T-helper 2 cell (primary cell): ENCODE measurements around the gene SULT4A1.
"Not testable (repeated sequence)": the region's sequence is repeated elsewhere in the genome, so short reads cannot be mapped to it uniquely, and the experiment has no call there.

Experiments used
- DNase-seq, 5 experiments: peaks; one replicate each; pipeline versions ENCODE4 v3.0.0 to v3.0.0-alpha.2; 2012 to 2022
- total RNA-seq, 2 donors: gene quantifications; one replicate each; lab custom pipeline; 2026; lab: John Stamatoyannopoulos, UW

Gene SULT4A1, protein sequence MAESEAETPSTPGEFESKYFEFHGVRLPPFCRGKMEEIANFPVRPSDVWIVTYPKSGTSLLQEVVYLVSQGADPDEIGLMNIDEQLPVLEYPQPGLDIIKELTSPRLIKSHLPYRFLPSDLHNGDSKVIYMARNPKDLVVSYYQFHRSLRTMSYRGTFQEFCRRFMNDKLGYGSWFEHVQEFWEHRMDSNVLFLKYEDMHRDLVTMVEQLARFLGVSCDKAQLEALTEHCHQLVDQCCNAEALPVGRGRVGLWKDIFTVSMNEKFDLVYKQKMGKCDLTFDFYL
- 0 to 0.27 reads per million in 2 donors for total RNA-seq

DNA sequence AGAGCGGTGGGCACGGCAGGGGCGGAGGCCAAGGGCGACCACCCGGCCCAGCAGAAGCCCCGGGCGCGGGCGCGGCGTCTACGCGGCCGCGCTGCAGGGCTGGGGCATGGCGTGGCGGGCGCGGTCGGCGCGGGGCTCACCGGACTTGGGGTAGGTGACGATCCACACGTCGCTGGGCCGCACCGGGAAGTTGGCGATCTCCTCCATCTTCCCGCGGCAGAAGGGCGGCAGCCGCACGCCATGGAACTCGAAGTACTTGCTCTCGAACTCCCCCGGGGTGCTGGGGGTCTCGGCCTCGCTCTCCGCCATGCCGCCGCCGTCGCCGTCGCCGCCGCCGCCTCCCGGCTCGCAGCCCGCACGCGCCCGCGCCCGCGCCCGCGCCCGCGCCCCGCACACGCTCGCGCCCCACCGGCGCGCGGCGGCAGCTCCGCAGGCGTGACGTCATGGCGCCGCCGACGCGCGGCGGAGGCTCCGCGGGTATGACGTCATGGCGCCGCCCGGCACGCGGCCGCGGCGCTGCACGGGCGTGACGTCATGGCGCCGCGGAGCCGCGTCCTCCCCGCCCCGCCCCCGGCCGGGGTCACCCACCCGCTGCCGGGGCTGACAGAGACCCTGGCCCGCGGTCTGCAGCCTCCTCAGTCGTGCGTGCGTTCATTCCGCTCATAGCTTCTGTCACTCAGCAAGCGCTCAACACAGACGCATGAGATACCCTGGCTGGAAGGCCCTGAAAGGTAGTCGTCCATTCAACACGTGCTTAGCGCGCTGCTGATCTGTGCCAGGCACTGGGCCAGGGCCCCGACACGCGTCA, at the start of gene SULT4A1:
Gene SULT4A1, minus strand, starts transcription at position 440 of the 808 bp plus-strand sequence. Its CDS starts 131 bp downstream, at position 309.
- peak in 1 of 5 experiments; percentile 61 for DNase-seq

DNA sequence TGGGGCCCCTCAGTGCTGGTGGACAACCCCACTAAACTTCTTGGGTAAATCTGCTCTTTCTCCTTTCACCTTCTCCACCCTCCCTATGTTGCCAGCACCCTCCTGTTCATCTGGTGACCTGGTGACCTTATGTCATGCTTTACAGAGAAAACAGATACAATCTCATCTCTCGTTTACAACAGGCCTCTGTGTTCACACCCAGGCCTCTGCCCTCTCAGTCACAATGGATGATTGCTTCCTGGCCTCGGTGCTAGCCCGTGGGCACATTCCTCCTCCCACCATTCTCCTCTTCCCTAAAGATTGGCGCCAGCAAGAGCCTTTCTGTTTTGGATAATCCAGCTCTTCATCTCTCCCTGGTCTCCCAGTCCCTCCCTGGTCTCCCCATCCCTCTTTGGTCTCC, 49.0 kb upstream of the SULT4A1 start:
- DNase-seq = peak in 1 of 5 experiments; percentile 16

DNA sequence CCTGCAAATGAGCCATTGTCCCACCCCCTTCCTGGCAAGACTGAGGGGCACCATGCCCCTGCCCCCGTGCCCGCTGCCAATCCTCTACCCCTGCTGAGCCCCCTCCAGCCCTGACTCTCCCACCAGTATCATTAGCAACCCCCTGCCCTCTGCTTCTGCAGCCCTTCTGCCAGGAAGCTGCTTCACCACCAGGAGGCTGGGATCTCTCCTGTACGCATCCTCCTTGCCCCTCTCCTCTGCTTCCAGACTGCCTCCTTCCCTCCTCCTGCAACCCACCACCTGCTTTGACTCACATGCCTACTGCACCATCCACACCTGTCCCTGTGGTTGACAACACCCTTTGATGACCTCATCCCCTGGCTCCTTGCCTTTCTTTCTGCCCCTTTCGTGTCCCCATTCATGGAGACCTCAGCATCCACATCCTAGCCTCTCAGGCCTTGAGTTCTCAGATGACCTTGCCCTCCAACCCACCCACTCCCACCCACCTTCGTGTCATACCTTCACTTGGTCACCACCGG, 47.9 kb upstream of the SULT4A1 start:
- DNase-seq = no peak

DNA sequence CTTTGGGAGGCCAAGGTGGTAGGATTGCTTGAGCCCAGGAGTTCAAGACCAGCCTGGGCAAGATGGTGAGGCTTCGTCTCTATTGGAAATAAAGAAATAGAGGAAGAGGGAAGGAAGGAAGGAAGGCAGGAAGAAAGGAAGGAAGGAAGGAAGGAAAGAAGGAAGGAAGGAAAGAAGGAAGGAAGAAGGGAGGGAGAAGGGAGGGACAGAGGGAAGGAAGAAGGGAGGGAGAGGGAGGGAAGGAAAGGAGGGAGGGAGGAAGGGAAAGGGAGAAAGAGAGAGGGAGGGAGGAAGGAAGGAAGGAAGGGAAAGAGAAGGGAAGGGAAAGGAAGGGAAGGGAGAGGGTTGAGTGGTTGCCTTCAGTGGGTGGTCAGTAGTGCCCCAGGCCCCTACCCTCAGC, 47.4 kb upstream of the SULT4A1 start:
- DNase-seq = no peak

DNA sequence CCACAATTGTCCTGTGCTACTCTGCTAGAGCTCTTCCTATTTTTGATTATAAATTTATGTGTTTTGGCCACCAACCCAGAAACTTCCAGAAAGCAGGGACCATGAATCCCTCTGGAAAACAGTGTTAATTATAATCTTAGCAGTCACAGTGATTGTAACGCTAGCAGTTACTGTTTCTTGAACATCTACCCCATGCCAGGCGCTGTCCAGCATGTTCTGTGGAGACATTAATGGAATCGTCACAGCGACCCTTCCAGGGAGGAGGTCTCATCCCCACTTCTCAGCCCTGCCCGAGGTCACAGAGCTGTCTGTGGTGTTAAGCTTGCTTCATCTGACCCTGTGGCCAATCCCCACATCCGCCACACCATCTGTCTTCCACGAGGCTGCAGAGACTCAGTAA, 43.4 kb upstream of the SULT4A1 start:
- DNase-seq = no peak

DNA sequence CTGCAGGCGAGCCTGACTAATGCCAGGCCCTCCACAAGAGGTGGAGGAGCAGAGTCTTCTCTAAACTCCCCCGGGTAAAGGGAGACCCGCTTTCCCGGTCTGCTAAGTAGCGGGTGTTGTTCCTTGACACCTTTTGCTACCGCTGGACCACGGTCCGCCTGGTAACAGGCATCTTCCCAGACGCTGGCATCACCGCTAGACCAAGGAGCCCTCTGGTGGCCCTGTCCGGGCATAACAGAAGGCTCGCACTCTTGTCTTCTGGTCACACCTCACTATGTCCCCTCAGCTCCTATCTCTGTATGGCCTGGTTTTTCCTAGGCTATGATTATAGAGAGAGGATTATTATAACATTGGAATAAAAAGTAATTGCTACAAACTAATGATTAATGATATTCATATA, 42.1 kb upstream of the SULT4A1 start:
- peak in 1 of 5 experiments; percentile 22 for DNase-seq

DNA sequence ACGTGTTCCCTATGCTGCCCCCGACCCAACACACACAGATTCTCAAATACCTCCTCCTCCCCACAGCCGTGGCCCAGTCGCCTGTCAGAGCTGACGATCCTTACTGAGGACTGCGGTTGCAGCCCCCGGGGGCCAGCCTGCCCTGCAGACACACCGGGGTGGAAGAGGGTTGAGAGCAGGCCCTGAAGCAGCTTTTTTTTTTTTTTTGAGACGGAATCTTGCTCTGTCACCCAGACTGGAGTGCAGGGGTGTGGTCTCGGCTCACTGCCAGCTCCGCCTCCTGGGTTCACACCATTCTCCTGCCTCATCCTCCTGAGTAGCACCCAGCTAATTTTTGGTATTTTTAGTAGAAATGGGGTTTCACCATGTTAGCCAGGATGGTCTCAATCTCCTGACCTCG, 40.7 kb upstream of the SULT4A1 start:
- DNase-seq = not testable (repeated sequence)

DNA sequence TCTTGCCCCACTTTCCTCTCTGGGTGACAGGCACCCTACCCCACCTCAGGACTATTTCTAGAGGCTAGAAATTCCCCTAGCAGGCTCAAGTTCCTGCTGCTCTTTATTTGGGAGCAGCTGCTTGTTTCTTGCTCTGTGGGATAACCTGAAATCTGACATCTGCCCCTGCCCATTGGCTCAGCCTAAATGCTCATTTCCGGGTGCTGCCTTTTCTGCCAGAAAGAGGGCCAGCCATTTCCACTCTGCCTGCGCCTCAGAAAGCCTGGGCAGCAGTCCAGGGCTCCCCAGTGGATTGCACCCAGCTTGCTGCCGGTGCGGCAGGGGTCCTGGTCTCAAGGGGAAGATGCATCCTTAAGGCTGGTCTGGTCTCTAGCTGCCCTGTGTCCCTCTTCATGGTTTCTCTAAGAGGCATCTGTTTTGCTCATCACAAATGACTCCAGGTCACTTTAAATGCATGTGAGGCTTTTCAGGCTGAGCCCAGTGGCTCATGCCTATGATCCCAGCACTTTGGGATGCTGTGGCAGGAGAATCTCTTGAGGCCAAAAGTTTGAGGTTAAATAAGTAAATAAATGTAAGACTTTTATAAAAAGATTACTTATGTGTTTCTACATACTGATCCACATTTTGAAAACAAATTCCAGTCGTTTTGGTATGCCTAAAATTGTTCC, 39.8 kb upstream of the SULT4A1 start:
- no peak for DNase-seq

DNA sequence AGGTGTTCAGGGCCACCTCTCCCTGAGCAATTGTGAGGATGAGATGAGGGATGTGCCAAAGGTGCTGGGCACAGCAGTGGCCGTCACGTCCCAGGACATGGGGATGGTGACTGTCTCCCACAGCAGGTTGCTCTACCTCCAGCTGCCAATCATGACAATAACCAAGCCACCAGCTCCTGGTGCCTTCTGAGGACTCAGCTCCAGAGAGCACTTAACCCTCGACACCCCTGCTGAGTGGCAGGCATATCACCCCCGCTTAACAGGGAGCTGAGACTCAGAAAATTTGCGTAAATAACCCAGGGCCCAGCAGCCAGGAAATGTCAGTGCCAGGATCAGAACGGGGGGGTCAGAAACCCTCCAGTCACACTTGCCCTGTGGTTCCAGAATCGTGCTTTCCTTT, 37.9 kb upstream of the SULT4A1 start:
- DNase-seq = no peak

DNA sequence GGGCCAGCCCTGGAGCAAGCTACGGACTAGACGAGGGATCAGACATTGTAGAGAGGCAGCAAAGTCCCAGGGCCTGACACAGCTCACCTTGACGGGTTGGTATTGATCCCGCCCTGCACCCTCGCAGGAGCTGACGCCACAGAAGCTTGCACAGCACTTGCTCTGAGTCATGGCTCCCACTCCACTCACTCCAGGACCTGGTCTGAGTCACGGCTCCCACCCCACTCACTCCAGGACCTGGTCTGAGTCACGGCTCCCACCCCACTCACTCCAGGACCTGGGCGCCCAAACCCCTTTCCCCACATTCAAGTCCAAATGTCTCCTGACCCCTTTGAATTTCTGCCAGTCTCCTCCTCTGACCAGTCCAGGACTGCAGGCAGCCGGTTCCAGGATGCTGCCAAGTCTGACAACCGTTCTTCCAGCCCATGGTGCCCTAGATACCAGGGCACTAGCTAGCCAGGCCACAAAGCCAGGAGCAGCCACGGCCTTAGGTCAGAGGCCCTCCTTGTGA, 35.5 kb upstream of the SULT4A1 start:
- DNase-seq = peak in 1 of 5 experiments; percentile 5

DNA sequence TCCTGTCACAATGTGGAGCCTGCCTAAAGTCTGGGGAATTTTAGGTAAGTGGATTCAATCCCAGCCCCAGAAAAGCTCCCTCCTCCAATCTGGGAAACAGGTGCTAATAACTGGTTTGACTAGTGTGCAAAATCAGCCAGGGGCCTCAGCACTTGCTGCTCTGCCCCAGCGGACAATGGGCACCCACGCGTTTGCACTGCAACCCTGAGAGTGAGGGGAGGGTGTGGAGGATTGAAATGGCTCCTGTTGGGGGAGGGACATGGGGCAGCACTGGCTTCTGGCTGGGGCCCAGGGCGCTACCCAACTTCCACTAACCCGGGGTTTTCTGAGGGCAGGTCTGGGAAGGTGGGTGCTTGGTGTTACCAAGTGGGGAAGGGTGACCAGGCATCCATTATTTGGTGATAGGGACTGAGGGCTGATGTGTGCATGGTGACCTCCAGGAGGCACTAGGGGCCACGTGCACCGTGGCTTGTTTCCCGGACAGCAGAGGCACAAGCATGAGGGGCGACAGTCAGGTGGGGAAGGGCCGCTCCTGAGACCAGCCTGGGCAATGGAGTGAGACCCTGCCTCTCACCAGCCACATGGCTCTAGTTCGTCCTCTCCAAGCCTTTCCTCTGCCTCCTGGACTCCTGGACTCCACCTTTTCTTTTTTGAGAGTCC, 33.8 kb upstream of the SULT4A1 start:
- no peak for DNase-seq

DNA sequence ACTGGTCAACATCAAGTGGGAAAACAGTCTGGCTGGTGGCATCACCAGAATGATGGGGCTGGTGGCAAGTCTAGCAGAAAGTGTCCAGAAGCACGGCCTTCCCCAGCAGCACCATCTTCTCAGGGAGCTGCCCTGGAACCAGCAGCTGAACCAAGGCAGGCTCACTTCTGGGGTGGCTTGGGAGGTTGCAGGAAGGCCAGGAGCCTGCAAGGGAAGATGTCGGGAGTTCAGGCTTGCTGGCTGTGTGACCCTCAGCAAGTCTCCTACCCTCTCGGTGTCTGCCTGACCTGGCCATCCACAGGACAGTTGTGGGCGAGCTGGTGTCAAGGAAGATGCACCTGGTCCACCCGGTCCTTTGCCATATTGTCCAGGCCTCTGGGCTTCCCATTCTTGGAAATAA, 31.8 kb upstream of the SULT4A1 start:
- DNase-seq = no peak

DNA sequence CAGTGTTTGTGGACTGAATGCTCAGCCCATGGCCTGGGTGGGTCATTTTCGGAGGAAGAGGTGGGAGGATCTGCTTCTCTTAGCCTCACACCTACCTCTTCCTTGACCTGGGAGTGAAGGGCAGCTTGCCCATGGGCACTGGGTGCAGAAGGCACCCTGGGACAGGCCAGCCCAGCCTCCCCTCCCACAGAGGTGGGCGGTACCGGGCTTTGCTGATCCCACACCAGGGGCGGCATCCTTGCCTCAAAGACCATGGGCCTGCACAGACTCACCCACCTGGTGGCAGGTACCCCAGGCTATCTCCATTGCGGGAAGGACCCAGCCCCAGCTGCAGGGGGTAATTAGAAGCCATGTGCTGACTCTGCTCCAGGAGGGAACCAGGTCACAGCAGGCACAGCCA, 31.0 kb upstream of the SULT4A1 start:
- DNase-seq = no peak

DNA sequence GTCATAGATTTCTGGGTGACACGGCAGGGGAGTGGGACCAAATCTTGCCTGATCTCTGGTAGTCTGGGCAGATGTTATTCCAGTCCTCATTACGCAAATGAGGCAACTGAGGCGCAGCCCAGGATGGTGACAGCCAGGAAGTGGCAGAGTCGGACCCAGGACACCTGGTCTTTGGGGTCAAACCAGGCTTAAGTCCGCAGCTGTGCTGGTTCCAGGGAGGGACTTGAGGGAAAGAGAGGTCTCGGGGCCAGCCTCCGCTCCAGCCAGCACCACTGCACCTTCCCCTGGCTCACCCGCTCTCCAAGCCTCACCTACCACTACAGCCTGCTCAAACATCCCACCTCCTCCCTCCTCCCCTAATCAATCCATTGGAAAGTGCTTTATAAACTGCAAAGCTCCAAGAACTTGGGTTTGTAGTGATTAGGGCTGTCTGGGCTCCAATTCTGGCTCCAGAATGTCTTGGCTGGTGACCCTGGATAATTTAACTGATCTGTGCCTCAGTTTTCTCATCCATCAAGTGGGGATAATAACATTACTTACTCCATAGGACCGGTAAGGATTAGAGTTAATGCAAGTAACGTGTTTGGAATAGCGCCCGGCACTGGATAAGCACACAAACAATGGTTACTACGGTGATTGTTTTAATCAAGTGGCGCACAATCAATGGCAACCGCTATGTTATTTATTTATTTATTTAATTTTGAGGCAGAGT, 30.0 kb upstream of the SULT4A1 start:
- DNase-seq = no peak

DNA sequence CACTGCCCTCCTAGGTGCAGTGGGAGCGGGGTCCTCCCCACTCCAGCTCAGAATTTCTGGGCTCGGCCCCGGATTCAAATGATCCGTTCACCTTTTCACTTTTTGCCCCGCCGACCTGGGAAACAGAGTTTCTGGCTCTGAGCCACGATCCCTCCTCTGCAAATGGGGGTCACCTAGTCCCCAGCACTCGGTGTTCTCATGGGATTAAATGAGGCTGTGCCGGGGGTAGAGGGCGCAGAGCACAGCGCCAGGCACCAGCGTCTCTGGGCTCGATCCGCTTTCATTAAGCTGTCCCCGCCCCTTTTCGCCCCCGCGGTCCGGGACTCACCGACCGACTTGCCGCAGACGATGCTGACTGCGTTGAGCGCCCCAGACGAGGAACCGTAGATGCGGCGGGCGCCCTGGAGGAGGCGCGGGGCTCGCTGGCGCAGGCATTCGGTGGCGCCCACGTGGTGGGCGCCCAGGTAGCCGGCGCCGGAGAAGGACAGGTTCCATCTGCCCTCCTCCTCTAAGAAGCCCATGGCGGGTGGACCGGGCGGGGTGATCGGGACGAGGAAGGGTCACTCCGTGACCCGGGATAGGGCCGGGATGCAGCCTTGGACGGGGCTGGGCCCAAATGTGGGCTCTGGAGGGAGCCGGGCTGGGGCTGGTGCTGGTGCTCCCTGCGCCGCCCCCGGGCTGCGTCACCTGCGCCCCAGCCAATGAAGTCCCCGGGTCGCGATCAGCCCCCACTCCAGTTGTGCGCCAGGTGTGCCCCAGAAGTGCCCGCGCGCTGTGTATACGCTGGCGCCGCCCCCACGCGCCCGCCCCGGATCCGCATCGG, 29.3 kb upstream of the SULT4A1 start, which contains the start of gene PNPLA5:
Gene PNPLA5, minus strand, starts transcription at position 654 of the 823 bp plus-strand sequence. Its CDS starts 133 bp downstream, at position 521.
- DNase-seq = no peak

DNA sequence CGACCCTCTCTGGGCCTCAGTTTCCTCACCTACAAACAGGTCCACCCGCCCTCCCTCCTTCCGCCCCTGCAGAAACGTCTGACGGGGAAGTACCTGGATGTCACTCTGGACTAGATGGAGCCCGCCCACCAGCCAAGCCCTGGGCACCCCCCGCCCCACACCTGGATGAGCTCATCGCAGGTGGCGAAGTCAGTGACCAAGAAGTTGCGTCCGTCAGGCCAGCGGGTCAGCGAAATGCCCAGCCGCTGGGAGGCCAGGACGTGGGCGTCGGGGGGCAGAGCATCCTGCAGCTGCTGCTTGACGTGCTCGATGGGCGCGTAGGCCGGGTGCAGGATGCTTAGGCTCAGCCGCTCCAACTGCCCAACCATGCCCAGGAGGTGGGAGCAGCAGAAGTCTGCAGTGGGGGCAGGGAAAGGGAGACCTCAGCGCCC, 28.6 kb upstream of the SULT4A1 start:
- DNase-seq = no peak

DNA sequence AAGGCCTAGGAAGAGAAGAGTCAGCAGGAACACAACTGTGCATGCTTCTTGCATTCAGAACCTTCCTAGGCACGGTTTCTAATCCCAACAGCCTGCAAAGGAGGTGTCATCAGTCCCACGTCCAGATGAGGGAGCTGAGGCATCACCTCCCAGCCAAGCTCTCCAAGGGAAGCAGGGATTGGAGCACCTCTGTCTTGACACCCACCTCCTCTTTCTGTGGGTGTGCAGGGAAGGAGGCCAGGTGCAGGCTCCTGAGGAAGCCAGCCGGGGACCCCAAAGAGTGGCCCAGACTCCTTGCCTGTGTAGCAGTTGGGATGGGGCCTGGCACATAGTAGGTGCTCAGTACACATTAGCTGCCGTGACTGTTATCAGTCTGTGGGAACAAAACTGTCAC, 27.5 kb upstream of the SULT4A1 start:
- DNase-seq = no peak

DNA sequence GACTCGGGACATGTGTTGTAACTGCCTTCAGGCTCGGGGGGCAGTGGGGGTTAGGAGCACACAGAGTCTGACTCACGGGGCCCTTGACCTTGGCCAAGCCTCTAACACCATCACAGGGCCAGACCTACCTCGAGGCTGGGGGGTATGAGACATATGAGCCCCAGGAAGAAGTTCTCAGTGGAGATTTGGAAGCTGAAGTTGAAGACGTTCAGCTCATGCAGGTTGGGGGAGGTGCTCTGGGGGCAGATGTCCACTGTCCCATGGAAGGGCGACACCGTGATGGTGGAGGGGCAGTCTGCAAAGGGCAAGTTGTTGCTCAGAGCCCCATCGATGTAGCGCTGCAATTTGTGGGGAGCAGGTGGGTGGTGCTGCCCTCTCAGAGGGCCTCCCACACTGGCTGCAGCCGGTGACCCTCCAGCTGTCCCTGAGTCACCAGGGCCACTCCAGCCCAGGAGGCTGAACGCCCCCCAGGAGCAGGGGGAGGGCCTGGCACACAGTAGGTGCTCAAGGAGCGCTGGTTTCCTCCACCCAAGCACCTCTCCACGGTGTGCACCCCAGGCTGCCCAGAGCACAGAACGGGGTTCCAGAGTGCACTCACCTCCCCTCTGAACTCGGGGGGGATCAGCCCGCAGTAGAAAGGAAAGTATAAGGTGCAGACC, 27.0 kb upstream of the SULT4A1 start:
- DNase-seq = no peak

DNA sequence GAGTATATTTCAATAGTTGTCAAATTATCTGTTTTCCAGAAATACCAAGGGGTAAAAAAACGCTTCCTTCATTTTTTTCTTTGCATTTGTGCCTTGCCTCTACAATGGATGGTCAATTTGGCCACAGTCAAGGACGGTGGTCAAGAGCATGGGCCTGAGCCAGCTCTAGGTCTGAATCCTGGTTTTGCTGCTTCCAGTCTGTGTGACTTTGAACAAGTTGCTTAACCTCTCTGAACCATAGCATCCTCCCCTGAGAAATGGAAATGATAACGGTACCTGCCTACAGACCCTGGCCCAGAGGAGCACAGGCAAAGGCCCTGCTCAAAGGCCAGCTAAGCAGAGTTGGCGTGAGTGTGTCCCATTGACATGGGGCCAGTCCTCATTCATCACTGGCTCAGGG, 26.4 kb upstream of the SULT4A1 start:
- DNase-seq = no peak

DNA sequence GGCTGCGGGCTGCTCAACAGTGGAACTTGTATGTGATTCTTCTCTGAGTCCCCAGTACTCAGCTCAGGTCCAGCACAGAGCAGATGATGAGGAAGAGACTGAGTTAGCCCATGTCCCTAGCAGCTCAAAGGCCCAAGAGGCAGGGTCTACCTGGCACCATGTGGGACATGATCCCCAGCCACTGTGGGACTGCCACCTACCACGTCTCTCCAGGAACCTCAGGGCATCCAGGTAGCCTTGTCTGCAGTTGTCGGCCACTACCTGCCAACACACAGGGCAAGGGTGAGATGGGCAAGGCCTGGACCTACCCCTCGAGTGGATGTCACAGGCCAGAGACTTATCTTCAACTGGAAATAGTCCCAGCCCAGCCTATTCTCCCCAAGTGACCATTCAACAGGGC, 25.1 kb upstream of the SULT4A1 start:
- no peak for DNase-seq
